CMK (cell line): Measurements from ENCODE around the gene RHOT1.
"Not testable (repeated sequence)": the region's sequence is repeated elsewhere in the genome, so short reads cannot be mapped to it uniquely, and the experiment has no call there.

Experiments
- DNase-seq: peaks from one replicate; pipeline ENCODE4 v3.0.0-alpha.2; 2010; ENCODE audit warnings: low read depth

RHOT1 gene

GRCh38 chr17:32142038-32142856 lies at the start of gene RHOT1:
Gene RHOT1, plus strand, starts transcription at chr17:32142502. Its CDS starts 191 bp downstream, at chr17:32142693.
- peak; percentile 52 for DNase-seq

GRCh38 chr17:32099686-32100085 lies 42.6 kb upstream of the RHOT1 start:
- DNase-seq = no peak

DNA sequence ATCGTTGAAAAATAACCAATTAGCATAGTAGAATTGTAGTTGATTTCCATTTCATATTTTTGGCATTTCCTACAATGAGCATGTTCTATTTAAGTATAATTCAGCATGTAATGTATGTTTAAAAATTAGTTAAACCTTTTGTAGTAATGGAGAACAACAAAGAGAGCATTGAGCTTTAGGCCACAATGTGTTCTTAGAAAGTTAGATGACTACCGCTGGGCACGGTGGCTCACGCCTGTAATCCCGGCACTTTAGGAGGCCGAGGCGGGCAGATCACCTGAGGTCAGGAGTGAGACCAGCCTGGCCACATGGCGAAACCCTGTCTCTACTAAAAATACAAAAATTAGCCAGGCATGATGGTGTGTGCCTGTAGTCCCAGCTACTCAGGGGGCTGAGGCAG lies 42.0 kb upstream of the RHOT1 start:
- DNase-seq = not testable (repeated sequence)

DNA sequence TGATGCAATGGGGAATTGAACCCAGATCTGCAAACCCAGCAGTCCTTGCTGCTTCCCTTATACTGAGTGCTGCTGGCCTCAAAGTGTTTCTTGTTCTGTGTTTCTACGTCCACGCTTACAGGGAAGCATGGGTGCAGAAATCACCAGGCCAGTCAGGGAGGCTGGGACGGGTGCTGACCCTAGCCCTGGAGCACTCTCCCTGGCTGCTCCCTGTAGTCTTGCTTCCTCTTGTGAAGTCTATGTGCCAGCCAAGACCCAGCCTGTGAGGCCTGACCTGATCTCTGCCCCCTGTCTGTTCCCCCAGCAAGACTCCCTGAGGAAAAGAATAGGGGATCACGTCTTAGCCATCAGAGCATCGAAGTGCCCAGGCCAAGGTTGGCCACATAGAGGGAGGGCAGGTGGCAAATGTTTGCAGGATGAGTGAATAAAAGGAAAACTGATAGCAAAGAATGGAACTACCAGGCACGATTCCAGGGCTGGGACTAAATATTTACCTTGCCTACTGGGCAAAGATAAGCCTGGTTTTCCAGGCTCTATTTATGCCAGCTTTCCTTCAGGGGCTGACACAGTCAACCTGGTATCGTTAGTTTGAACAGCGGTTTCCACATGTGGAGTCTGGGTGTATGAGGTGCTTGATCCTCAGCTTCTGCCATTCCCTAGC lies 41.2 kb upstream of the RHOT1 start:
- no peak for DNase-seq

GRCh38 chr17:32102172-32102571 lies 40.1 kb upstream of the RHOT1 start:
- no peak for DNase-seq

DNA sequence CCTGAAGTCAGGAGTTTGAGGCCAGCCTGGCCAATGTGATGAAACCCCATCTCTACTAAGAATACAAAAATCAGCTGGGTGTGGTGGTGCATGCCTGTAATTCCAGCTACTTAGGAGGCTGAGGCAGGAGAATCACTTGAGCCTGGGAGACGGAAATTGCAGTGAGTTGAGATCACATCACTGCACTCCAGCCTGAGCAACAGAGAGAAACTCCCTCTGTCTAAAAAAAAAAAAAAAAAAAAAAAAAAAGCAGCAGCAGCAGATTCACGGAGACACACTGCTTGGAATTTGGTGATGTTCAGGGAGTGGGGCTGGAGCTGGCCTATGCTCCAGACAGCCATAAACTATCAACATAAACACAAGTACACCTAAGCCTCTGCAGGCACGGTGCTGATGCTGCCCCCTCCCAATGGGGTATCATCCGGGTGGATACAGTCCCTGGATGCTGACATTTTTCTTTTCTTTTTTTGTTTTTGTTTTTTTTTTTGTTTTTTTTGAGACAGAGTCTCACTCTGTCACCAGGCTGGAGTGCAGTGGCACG lies 39.6 kb upstream of the RHOT1 start:
- DNase-seq = no peak

GRCh38 chr17:32103476-32104113 lies 38.7 kb upstream of the RHOT1 start:
- DNase-seq = no peak

- no peak for DNase-seq
Observed at GRCh38 chr17:32104158-32104557, 38.1 kb upstream of the RHOT1 start.

- not testable (repeated sequence) for DNase-seq
Observed at GRCh38 chr17:32106471-32106981, 35.8 kb upstream of the RHOT1 start.

DNA sequence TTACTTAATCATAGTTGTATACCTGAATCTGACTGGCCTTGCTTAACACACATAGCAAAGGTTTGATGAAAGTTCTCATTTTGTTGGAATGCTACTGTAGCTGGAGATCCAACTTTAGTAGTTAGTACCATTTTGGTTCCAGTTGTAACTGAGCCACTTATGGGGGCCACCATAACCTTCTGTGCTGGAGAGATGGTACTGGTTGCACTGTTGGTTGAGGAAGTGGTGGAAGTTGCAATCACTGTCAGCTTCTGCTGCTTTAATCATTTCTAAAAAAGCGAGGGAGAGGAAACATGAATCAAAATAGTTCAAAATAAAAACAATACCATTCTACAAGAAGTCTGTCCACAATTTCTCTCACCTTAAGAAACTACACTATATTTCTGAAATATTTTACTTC lies 35.1 kb upstream of the RHOT1 start:
- not testable (repeated sequence) for DNase-seq

DNA sequence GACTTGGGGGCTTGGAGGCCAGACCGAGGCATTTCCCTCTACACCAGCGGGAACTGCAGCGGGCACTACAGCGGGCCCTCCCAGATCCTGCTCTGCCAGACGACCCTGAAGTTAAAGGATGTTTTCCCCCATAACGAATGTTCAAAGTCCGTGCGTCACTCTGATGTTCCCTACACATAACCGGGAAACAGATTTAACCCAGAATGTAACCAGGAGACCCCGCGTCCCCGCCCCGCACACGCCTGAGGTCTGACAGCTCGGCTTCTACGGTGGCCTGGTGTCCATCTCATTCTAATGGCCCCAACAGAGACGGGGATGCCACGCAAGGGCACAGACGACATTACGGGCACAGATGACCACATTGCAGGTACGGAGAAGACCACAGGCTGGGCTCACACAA lies 31.7 kb upstream of the RHOT1 start:
- DNase-seq = no peak

DNA sequence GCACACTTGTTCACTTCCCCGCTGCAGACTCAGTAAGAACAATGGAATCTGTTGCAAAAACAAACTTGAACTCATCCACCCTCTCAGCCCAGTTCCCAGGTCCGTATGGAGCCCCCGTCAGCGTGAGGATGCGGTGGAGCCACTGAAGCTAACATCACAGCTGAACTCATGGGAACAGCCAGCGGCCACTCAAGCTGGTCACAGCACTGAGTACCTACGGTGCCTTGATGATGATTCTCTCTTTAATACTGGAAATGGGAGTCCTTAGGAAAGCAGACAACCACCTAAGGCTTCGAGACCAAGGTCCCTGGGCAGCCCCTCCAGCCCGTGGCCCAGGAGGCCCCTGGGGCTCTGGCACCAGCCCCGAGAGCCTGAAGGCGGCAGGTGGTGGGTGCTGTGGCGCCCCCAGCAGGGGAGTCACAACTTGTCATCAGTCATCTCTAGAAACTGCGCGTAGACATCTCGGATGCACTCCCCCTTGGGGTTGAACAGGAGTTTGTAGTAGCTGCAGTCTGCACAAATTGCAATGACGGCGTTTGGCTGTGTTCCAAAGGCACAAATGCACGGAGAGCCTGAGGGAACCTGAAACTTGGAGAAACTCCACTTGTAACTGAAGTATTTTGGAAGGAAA lies 31.0 kb upstream of the RHOT1 start:
- DNase-seq = no peak

- DNase-seq = no peak
Observed at GRCh38 chr17:32112416-32112815, 29.9 kb upstream of the RHOT1 start.

- DNase-seq = no peak
Observed at GRCh38 chr17:32114536-32114935, 27.8 kb upstream of the RHOT1 start.

DNA sequence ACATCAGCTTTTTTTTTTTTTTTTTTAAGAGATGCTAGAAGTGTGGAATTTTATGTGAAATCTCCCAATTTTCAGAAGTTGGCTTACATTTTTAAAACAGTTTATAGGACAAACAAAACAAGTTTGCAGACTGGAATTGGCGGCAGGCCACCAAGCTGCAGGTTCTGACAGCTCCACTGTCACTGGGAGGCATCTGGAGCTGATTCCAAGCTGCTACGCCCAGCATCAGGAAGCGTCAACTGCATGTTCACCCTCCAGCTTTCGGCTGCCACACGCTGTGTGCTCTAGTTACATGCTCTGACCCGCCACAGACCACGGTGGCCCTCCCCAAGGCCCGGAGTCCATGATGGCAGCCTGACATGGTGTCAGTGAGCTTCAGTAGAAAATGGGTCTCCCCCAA lies 26.8 kb upstream of the RHOT1 start:
- not testable (repeated sequence) for DNase-seq

GRCh38 chr17:32116937-32117336 lies 25.4 kb upstream of the RHOT1 start:
- DNase-seq = no peak

GRCh38 chr17:32117399-32117798 lies 24.9 kb upstream of the RHOT1 start:
- DNase-seq = no peak

GRCh38 chr17:32118088-32118487 lies 24.2 kb upstream of the RHOT1 start:
- DNase-seq = not testable (repeated sequence)

- DNase-seq = no peak
Observed at GRCh38 chr17:32118835-32119234, 23.5 kb upstream of the RHOT1 start.

DNA sequence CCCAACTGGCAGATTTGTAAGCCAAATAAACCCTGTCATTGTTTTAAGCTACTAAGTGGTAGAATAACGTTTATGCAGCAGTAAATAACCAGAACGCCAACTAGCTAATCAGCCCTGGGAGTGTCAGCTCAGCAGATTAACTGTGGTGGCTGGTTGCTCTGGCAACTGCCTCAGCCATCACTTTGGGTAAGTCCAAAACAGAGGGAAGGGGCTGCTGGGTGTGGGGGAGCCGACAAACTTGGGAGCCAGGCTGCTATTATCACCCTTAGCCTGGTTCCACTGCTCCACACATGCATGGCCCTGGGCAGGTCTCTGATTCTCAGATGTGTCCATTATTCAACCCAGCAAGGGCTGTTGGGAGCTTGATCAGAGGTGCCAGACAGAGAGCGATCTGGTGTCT lies 22.2 kb upstream of the RHOT1 start:
- no peak for DNase-seq

GRCh38 chr17:32120716-32121115 lies 21.6 kb upstream of the RHOT1 start:
- DNase-seq = no peak

DNA sequence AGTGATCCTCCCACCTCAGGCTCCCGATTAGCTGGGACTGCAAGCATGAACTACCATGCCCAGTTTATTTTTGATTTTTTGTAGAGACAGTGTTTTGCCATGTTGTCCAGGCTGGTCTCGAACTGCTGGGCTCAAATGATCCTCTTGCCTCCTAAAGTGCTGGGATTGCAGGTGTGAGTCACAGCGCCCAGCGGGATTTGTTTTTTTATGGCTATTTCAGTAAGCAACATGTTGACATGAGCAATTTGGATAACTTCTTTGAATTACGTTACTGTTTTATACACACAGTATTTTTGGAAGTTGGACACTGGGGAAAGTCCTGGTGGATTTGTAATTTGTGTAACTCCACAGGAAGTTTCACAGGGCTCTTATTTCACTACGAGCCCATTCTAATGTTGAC lies 18.5 kb upstream of the RHOT1 start:
- DNase-seq = no peak
